ENCODE measurements around the gene BRSK1.

BRSK1 gene

GRCh38 chr19:55283548-55284377 lies at the start of gene BRSK1:
Gene BRSK1, plus strand, starts transcription at chr19:55283997. Its CDS starts 446 bp downstream, at chr19:55284443.
- DNase-seq (ENCODE audit: low read depth in 2 of 3, low spot score in 1 of 3), result no peak

- DNase-seq (ENCODE audit: low read depth in 2 of 3, low spot score in 1 of 3), result no peak
Measured at GRCh38 chr19:55238030-55238429, 45.8 kb upstream of the BRSK1 start.

GRCh38 chr19:55239004-55239403 lies 44.8 kb upstream of the BRSK1 start:
- DNase-seq (ENCODE audit: low read depth in 2 of 3, low spot score in 1 of 3), result no peak

GRCh38 chr19:55240713-55241020 lies 43.1 kb upstream of the BRSK1 start:
- DNase-seq (ENCODE audit: low read depth in 2 of 3, low spot score in 1 of 3), result no peak

GRCh38 chr19:55241143-55241934 lies 42.5 kb upstream of the BRSK1 start:
- DNase-seq (ENCODE audit: low read depth in 2 of 3, low spot score in 1 of 3), result no peak

- no peak for DNase-seq (ENCODE audit: low read depth in 2 of 3, low spot score in 1 of 3)
Measured at GRCh38 chr19:55241935-55242464, 41.8 kb upstream of the BRSK1 start.

GRCh38 chr19:55242517-55242916 lies 41.3 kb upstream of the BRSK1 start:
- no peak for DNase-seq (ENCODE audit: low read depth in 2 of 3, low spot score in 1 of 3)

GRCh38 chr19:55244004-55244680 lies 39.7 kb upstream of the BRSK1 start:
- DNase-seq (ENCODE audit: low read depth in 2 of 3, low spot score in 1 of 3), result no peak

- no peak for DNase-seq (ENCODE audit: low read depth in 2 of 3, low spot score in 1 of 3)
Measured at GRCh38 chr19:55245236-55245904, 38.4 kb upstream of the BRSK1 start.

- DNase-seq (ENCODE audit: low read depth in 2 of 3, low spot score in 1 of 3), result no peak
Measured at GRCh38 chr19:55246462-55247451, 37.0 kb upstream of the BRSK1 start.

GRCh38 chr19:55247621-55248099 lies 36.1 kb upstream of the BRSK1 start:
- no peak for DNase-seq (ENCODE audit: low read depth in 2 of 3, low spot score in 1 of 3)

- no peak for DNase-seq (ENCODE audit: low read depth in 2 of 3, low spot score in 1 of 3)
Measured at GRCh38 chr19:55248166-55248675, 35.6 kb upstream of the BRSK1 start.

- no peak for DNase-seq (ENCODE audit: low read depth in 2 of 3, low spot score in 1 of 3)
Measured at GRCh38 chr19:55248704-55249103, 35.1 kb upstream of the BRSK1 start.

GRCh38 chr19:55249841-55250240 lies 34.0 kb upstream of the BRSK1 start:
- DNase-seq (ENCODE audit: low read depth in 2 of 3, low spot score in 1 of 3), result no peak

- no peak for DNase-seq (ENCODE audit: low read depth in 2 of 3, low spot score in 1 of 3)
Measured at GRCh38 chr19:55250262-55251036, 33.3 kb upstream of the BRSK1 start.

- DNase-seq (ENCODE audit: low read depth in 2 of 3, low spot score in 1 of 3), result peak in 2 of 3 donors; percentile 24 to 28
Measured at GRCh38 chr19:55251341-55252081, 32.3 kb upstream of the BRSK1 start.

GRCh38 chr19:55252760-55253663 lies 30.8 kb upstream of the BRSK1 start:
- DNase-seq (ENCODE audit: low read depth in 2 of 3, low spot score in 1 of 3), result no peak
